A549 (cell line): ENCODE measurements around the gene LMF1. TPM values are rescaled to one million over a fixed set of nuclear protein-coding genes. Genes with fewer than 3 reads are reported as not detected.

ENCODE experiments used
- ATAC-seq, 2 experiments: fragments of 200-7000 bp in 1 of 2; fragments of >200 bp in 1 of 2; cut with Nextera tagmentation in 1 of 2; cut with Tn5 transposase in 1 of 2; 3 replicates each; pipeline versions ENCODE4 v1.8.0 to v1.9.1; 2018 to 2020; ENCODE audit warnings: mild to moderate bottlenecking in 1 of 2, moderate library complexity in 1 of 2
- CTCF ChIA-PET: fragments of 300-600 bp; sonication (Branson Sonifier 250); formaldehyde crosslinking; extraction: SDS; loops from one replicate; lab custom pipeline; 2021; ENCODE audit warnings: antibody characterized with exemption, inconsistent platforms; lab: Yijun Ruan, JAX
- POLR2A ChIA-PET: fragments of 350-600 bp; formaldehyde crosslinking; extraction: SDS; loops from one replicate; lab custom pipeline; 2021; ENCODE audit warnings: antibody characterized with exemption, inconsistent platforms; lab: Yijun Ruan, JAX
- DNase-seq, 2 experiments: peaks; one replicate each; pipeline versions ENCODE4 v3.0.0 to v3.0.0-alpha.2; 2011 to 2016; ENCODE audit warnings: low read depth in 1 of 2, low spot score in 1 of 2
- FAIRE-seq: peaks from 2 replicates; lab custom pipeline; 2011; peaks lifted over from hg19 to GRCh38; lab: Jason Lieb, UNC
- H3K27ac ChIP-seq, 2 experiments: fragments of >200 bp; sonication (Bioruptor Twin); formaldehyde crosslinking; 3 replicates each; pipeline ENCODE4 v1.5.1; 2016 to 2017
- H3K4me1 ChIP-seq: fragments of >200 bp; sonication (Bioruptor Twin); formaldehyde crosslinking; 3 replicates; pipeline ENCODE4 v1.6.1; 2016
- H3K4me2 ChIP-seq: fragments of >200 bp; sonication (Bioruptor Twin); formaldehyde crosslinking; 3 replicates; pipeline ENCODE4 v1.6.1; 2016
- H3K4me3 ChIP-seq: fragments of >200 bp; sonication (Bioruptor Twin); formaldehyde crosslinking; 3 replicates; pipeline ENCODE4 v1.5.1; 2016
- H3K9me3 ChIP-seq: fragments of >200 bp; sonication (Bioruptor Twin); formaldehyde crosslinking; 3 replicates; pipeline ENCODE4 v1.6.1; 2016
- BCL3 ChIP-seq: fragments of >200 bp; sonication (Bioruptor Twin); formaldehyde crosslinking; IDR thresholded peaks from 3 replicates; pipeline ENCODE4 v1.6.1; 2016
- BHLHE40 ChIP-seq: IDR thresholded peaks from 2 replicates; pipeline ENCODE4 v1.6.1; 2012; ENCODE audit warnings: low read depth, low read length, inconsistent platforms
- CBX2 ChIP-seq: fragments of 200-600 bp; sonication (generic); IDR thresholded peaks from 2 replicates; pipeline ENCODE4 v1.6.1; 2016; ENCODE audit warnings: low read depth, mild to moderate bottlenecking, borderline replicate concordance
- CTCF ChIP-seq: fragments of >200 bp; sonication (Bioruptor Twin); formaldehyde crosslinking; IDR thresholded peaks from 3 replicates; pipeline ENCODE4 v1.5.1; 2016
- ELK1 ChIP-seq: fragments of 150-350 bp; IDR thresholded peaks from 2 replicates; pipeline ENCODE4 v1.6.1; 2014; ENCODE audit warnings: low read depth, mild to moderate bottlenecking, low read length
- ESRRA ChIP-seq: fragments of 150-350 bp; IDR thresholded peaks from 2 replicates; pipeline ENCODE4 v1.6.1; 2014; ENCODE audit warnings: mild to moderate bottlenecking, low read length, borderline replicate concordance
- FOXS1 ChIP-seq: fragments of 250-450 bp; sonication (Bioruptor Pico); IDR thresholded peaks from 2 replicates; pipeline ENCODE4 v1.5.0; 2020; ENCODE audit warnings: mild to moderate bottlenecking, moderate library complexity
- GATA3 ChIP-seq: IDR thresholded peaks from 2 replicates; pipeline ENCODE4 v1.6.1; 2012; ENCODE audit warnings: borderline replicate concordance
- HMGXB4 ChIP-seq: fragments of 250-450 bp; sonication (Bioruptor Pico); IDR thresholded peaks from 2 replicates; pipeline ENCODE4 v1.5.0; 2021; ENCODE audit warnings: mild to moderate bottlenecking, moderate library complexity, borderline replicate concordance
- HOXB13 ChIP-seq: fragments of 250-450 bp; sonication (Bioruptor Pico); IDR thresholded peaks from 2 replicates; pipeline ENCODE4 v1.5.0; 2020; ENCODE audit warnings: low read depth, mild to moderate bottlenecking, moderate library complexity
- HOXB5 ChIP-seq: fragments of 250-450 bp; sonication (Bioruptor Pico); IDR thresholded peaks from 2 replicates; pipeline ENCODE4 v1.5.0; 2020; ENCODE audit warnings: mild to moderate bottlenecking, moderate library complexity
- MYC ChIP-seq: IDR thresholded peaks from 2 replicates; pipeline ENCODE4 v1.6.1; 2012; ENCODE audit warnings: mild to moderate bottlenecking, inconsistent platforms, low read length, improper control_type of control experiment, borderline replicate concordance
- NFE2L2 ChIP-seq: fragments of 150-350 bp; conservative IDR thresholded peaks from 2 replicates; pipeline ENCODE4 v1.6.1; 2014; ENCODE audit warnings: low read length
- PBX3 ChIP-seq: IDR thresholded peaks from 2 replicates; pipeline ENCODE4 v1.6.1; 2012
- PHF8 ChIP-seq: fragments of 200-600 bp; sonication (generic); IDR thresholded peaks from 2 replicates; pipeline ENCODE4 v1.6.1; 2016; ENCODE audit warnings: low read depth, mild to moderate bottlenecking, antibody characterized with exemption, moderate library complexity, borderline replicate concordance
- POLR2A ChIP-seq: IDR thresholded peaks from 2 replicates; pipeline ENCODE4 v1.6.1; 2012; ENCODE audit warnings: mild to moderate bottlenecking, low read length
- RNF2 ChIP-seq: fragments of 200-600 bp; sonication (generic); IDR thresholded peaks from 2 replicates; pipeline ENCODE4 v1.6.1; 2016; ENCODE audit warnings: low read depth, mild to moderate bottlenecking, antibody characterized with exemption, moderate library complexity, borderline replicate concordance
- TFCP2L1 ChIP-seq: fragments of 250-450 bp; sonication (Bioruptor Pico); IDR thresholded peaks from 2 replicates; pipeline ENCODE4 v1.5.0; 2021; ENCODE audit warnings: mild to moderate bottlenecking
- ZC3H11A ChIP-seq: fragments of 450-650 bp; IDR thresholded peaks from 2 replicates; pipeline ENCODE4 v1.6.1; 2014; ENCODE audit warnings: antibody characterized with exemption, mild to moderate bottlenecking
- ZFP36 ChIP-seq: fragments of 450-650 bp; IDR thresholded peaks from 2 replicates; pipeline ENCODE4 v1.6.1; 2014; ENCODE audit warnings: borderline replicate concordance; ENCODE audit not compliant: partially characterized antibody
- ZSCAN20 ChIP-seq: fragments of 250-450 bp; sonication (Bioruptor Pico); IDR thresholded peaks from 2 replicates; pipeline ENCODE4 v1.8.0; 2022; ENCODE audit warnings: mild to moderate bottlenecking, moderate library complexity
- whole genome bisulfite sequencing: methylation state at CpG from one replicate; pipeline ENCODE4 v1.1.6; 2017; ENCODE audit errors: missing lambda C conversion rate; 5-methylcytosine and 5-hydroxymethylcytosine counted together
- polyA plus RNA-seq, 4 experiments: library from polyadenylated mRNA; depleted of rRNA in 3 of 4; stranded (reverse); fragments of >200 nt; fragmentation: RNase III in 1 of 4; extraction: RNeasy Plus Mini Kit Qiagen cat#74134 plus additional on column Dnase treatment in 1 of 4; gene quantifications; 2 replicates in 3 of 4; 3 replicates in 1 of 4; pipeline ENCODE4 v1.2.3, GENCODE V29; 2011 to 2017

LMF1 gene
- polyA plus RNA-seq, 2 of the 4 experiments (the other 2 are of a cell fraction) = 8.8 to 10.9 TPM

GRCh38 chr16:1006781-1007180 is 36.0 kb upstream of the LMF1 start:
- 90% methylated on average over 23 of the region's 25 CpGs for WGBS
- TF ChIP-seq BHLHE40 (no peak), MYC (no peak), CBX2 (no peak), NFE2L2 (no peak), ZFP36 (no peak), HMGXB4 (no peak), PHF8 (no peak), HOXB5 (no peak)
- POLR2A ChIA-PET = no interaction called here
- DNase-seq = no peak
- Histone ChIP-seq H3K9me3 (no peaks in the 10 kb centered on the region), H3K4me2 (peak overlapping the region; percentile 21; the same call in 1 of the 3 replicates), H3K27ac (peak overlapping the region in 1 of 2 experiments; percentile 53; a peak in 2 of 6 replicates), H3K4me1 (peaks cover 43% of the 10 kb centered on the region), H3K4me3 (no peak overlapping the region)
- no peak for ATAC-seq
- no peak for FAIRE-seq
- CTCF ChIA-PET = interaction anchor here (0.9 to 4.3 kb wide), 3 partner anchors 10 to 50 kb away, joined by 3 to 32 read pairs (median 7); no protein-coding TSS in a partner anchor

GRCh38 chr16:1005286-1005685 is 34.5 kb upstream of the LMF1 start:
- WGBS = 94% methylated on average over 11 of the region's 11 CpGs
- CTCF ChIA-PET = interaction anchor here (0.6 to 1.2 kb wide), 2 partner anchors 29 to 1085 kb away, joined by 3 read pairs; no protein-coding TSS in a partner anchor
- no peak overlapping the region; a peak in 1 of 6 replicates for H3K27ac ChIP-seq

More at GRCh38 chr16:1005286-1005685, 34.5 kb upstream of the LMF1 start:
- Histone ChIP-seq H3K4me2 (no peak overlapping the region), H3K4me3 (no peak overlapping the region), H3K4me1 (peaks cover 43% of the 10 kb centered on the region), H3K9me3 (no peaks in the 10 kb centered on the region; the same call in 2 of the 3 replicates)
- DNase-seq (no peak), FAIRE-seq (no peak), ATAC-seq (no peak)
- POLR2A ChIA-PET = interaction anchor here (0.6 kb wide), 1 partner anchor 25 kb away, joined by 3 read pairs; no protein-coding TSS in a partner anchor
- TF ChIP-seq RNF2 (no peak), ZC3H11A (no peak), HMGXB4 (no peak), GATA3 (no peak), ZSCAN20 (CRISPR knock-in tag) (no peak), ESRRA (no peak), ELK1 (no peak), BCL3 (no peak), CTCF (no peak), PBX3 (no peak), TFCP2L1 (CRISPR knock-in tag) (no peak), HOXB13 (CRISPR knock-in tag) (no peak), POLR2A (no peak), FOXS1 (CRISPR knock-in tag) (no peak)
